ENCODE results near the gene SIN3A.
"Not testable (repeated sequence)": the region's sequence is repeated elsewhere in the genome, so short reads cannot be mapped to it uniquely, and the experiment has no call there.

The SIN3A gene

DNA sequence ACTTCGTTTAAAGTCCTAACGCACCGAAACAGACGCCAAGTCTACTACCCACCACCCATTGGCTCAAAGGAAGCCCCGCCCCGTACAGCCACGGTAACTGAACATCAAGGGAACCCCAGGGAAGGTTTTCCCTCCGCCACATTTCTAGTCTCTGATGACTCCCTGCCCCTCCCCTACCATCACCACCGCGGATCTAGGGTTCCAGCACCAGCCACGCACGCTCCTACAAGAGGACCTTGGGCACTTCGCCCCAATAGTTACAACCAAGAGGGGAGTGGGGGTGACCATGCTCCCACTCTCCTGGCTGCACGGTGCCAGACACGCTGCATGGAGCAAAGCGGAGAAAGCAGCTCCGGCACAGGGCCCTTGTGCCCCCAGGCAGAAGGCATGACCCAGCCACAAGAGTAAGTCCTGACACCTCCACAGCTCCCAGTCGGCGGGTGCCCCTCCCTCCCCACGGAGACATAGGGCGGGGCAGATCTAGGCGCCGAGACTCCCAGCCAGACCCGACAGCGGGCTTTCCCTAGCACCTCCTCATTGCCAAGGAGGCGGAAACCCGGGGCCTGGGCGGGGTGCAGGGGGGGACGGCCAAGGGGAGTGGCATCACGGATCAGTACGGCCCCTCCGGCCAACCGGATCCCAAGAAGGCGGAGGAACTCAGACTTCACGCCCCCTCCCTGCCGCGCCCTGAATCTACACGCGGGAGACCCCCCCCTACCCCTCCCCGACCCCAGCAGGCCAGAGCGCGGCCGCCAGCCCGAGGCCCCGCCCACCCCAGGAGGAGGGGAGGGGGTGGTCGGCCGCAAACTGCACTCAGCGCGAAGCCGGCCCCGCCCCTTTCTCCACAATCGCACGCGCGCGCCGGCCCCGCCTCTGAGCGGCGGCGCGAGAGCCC, 936 bp downstream of the SIN3A start:
- peak; percentile 87 for DNase-seq

DNA sequence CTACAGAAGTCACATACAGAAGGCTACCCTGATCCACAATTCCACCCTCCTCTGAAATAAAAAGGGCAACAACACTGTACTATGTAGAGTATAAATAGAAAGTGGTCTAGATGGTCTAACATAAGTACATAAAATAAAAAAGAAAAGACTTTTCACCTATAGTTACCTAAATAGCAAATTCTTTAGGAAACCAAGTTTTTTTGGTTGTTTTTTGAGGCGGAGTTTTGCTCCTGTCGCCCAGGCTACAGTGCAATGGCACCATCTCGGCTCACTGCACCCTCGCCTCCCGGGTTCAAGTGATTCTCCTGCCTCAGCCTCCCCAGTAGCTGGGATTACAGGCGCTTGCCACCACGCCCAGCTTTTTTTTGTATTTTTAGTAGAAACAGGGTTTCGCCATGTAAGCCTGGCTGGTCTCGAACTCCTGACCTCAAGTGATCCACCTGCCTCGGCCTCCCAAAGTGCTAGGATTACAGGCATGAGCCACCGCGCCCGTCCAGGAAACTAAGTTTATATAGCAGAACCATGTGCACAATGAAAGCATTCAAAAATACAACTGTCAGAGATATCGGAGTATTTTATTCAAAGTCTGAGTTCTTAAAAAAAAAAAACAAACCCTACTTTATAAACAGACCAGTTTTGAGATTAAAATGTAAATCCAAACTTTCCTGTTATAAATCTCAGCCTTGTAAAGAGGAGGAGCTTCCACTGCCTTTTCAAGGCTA, 1.7 kb downstream of the SIN3A start:
- DNase-seq = no peak

DNA sequence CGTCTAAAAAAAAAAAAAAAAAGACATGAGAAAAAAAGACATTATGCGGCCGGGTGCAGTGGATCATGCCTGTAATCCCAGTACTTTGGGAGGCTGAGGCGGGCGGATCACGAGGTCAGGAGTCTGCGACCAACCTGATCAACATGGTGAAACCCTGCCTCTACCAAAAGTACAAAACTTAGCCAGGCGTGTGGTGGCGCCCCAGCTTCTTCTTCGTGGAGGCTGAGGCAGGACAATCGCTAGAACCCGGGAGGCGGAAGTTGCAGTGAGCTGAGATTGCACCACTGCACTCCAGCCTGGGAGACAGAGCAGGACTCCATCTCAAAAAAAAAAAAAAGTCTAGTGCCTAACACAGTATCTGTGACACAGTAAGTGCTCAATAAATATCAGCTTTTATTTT, 3.3 kb downstream of the SIN3A start:
- DNase-seq = not testable (repeated sequence)

DNA sequence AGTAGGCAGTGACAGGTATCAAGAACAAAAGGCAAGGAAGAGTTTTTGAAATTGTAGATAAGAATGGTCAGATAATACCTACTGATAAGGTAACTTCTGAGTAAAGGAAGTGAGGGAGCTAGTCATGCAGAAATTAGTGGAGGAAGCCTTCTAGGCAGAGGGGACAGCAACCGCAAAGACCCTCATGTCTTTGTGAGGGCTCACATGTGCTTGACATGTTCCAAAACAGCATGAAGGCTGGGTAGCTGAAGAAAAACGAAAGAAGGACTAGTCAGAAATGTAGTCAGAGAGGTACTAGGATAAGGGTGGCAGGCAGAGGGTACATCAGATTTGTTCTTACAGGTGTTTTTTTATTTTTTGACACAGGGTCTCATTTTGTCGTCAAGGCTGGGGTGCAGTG, 5.3 kb downstream of the SIN3A start:
- no peak for DNase-seq

DNA sequence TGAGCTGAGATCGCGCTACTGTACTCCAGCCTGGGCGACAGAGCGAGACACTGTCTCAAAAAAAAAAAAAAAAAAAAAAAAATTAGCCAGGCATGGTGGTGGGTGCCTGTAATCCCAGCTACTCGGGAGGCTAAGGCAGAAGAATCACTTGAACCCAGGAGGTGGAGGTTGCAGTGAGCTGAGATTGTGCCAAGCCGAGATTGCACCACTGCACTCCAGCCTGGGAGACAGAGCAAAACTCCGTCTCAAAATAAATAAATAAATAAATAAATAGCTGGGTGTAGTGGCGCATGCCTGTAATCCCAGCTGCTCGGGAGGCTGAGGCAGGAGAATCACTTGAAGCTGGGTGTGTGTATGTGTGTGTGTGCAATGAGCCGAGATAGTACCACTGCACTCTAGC, 6.2 kb downstream of the SIN3A start:
- DNase-seq = not testable (repeated sequence)

DNA sequence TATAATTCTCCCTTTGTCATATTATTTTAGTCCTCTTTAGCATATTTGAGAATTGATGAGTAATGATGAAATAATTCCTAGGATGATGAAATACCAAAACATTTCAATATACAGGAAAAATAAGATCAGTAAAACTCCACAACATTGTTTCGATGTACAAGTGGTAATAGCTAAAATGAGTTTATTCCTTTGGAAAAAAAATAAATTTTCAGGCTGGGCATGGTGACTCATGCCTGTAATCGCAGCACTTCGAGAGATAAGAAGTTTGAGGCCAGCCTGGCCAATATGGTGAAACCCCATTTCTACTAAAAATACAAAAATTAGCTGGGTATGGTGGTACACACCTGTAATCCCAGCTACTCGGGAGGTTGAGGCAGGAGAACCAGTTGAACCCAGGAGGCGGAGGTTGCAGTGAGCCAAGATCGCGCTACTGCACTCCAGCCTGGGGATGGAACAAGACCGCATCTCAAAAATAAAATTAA, 7.5 kb downstream of the SIN3A start:
- DNase-seq = not testable (repeated sequence)

DNA sequence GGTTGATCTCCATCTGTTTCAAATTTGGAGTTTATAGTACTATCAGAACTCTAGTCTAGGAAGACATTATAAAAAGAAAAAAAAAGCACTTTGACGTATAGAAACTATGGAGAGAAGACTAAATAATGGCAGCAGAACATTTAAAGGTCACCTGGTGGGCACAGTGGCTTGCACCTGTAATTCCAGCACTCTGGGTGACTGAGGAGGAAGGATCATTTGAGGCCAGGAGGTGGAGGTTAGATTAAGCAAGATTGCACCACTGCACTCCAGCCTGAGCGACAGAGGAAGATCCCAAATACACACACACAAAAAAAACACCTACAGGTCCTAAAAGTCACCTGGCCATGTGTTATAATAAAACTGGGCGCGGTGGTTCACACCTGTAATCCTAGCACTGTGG, 13.8 kb downstream of the SIN3A start:
- DNase-seq = no peak

DNA sequence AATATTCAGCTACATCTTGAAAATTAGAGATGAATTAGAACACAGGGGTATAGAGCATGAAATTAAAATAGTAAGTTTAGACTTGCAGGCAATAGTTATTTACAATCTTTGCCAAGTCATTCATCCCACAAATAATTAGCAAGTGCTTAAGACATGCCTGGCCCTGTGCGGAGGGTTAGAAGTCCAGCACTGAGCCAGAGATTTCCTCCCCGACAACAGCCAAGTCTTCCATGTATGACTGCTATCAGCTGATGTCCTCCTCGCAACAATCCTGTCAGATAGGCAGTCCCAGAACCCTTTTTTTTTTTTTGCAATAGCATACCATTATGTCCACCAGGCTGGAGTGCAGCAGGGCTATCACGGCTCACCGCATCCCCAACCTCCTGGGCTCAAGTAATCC, 14.6 kb downstream of the SIN3A start:
- DNase-seq = no peak

DNA sequence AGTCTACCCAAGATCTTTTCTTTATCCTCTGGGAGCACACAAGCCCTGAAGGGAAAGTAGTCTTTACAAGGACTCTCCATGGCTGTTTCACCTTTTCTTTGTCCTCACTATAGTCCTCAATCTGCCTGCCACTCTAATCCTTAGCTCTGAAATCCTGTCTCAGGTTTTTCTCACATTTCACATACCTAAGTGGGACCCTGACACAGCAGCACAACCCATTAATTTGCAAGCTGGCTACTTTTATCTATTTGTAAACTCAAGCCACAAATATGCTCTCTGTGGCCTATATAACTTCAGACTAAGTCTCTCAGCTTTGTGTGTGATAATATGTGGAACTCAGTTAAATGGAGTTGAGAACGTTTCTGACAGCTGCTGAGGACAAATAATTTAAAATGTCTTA, 19.8 kb downstream of the SIN3A start:
- no peak for DNase-seq

DNA sequence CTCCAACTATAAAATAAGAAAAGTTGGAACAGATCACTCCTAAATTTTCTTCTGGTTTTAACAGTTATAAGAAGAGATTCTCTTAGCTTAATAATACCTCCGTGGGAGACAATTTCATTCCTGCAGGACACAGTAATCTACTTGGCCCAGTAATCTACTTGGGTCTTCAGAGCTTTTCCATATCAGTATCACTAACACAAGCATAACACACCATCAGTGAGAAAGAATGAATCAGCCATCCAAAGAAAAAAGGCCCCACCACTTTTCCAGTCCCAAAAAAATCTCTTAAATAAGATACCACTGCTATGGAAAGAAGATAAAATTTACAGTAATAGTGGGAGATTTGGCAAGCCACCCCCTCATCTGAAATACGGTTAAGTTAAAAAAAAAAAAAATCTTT, 20.2 kb downstream of the SIN3A start:
- no peak for DNase-seq

DNA sequence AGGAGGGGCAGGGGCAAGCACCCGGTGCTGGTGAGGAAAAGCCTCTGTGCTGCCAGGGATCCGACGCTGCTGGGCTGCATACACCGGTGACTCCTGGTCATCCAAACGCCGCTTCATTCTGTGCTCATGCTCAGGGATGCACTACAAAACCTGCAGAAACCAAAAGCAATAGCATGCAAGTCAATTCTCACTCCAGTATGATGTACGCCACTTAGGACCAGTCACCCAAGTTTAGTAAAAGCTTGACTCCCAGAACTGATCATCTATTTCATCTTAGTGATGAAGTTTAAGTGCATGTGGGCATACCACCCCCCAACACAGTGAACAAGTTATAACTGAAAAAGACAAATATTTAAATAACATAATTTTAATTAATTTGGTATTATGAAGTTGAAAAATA, 21.2 kb downstream of the SIN3A start:
- no peak for DNase-seq

DNA sequence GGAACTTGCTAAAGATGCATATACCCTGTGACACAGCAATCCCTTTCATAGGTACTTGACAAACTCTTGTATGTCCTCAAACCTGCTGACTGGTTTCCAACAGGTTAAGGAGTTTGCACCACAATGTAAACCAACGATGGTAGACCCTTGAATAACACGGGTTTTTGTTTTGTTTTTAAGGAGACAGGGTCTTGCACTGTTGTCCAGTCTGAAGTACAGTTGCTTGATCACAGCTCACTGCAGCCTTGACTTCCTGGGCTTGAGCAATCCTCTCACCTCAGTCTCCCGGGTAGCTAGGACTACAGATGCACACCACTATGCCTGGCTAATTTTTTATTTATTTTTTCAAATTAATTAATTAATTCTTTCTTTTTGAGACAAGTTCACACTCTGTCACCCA, 23.3 kb downstream of the SIN3A start:
- no peak for DNase-seq

DNA sequence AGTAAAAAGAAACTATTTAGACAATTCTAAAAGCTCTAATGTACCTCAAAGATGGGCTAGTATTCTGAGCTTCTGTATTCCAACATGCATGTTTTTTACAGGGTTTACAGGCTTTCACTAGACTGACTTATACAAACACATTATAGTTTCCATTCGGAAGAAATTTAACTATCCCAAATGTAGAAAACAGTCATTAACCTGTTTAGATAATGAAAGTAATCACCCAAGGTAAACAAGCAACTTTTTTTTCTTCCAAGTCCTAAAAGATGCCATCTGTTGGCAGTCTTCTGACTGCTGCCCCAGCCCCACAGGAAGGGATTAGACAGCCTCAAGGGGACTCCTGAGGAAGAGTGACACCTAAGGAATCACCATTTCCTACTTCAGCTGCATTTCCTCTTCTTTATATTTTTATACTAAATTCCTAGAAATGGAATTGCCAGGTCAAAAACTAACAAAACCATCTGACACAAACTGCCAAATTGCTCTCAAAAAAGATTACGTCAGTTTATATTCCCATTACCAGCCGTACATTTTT, 25.5 kb downstream of the SIN3A start:
- no peak for DNase-seq

DNA sequence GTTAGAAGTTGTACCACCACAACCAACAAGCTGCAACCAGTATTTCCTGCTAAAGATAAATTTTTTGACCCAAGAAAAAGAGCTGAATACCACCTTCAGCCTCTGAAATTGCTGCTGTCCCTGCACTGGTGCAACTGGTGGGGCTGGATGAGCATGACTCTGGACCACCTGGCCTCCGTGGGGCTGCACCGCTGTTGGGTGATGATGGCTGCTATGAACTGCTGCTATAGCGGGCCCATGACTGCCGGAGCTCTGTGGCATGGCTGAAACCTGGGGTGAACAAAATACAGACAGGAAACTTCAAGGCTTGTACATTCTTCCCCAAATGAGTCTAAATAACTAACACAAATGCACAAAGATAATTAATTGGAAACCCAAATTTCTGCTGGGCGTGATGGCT, 28.9 kb downstream of the SIN3A start:
- DNase-seq = no peak

DNA sequence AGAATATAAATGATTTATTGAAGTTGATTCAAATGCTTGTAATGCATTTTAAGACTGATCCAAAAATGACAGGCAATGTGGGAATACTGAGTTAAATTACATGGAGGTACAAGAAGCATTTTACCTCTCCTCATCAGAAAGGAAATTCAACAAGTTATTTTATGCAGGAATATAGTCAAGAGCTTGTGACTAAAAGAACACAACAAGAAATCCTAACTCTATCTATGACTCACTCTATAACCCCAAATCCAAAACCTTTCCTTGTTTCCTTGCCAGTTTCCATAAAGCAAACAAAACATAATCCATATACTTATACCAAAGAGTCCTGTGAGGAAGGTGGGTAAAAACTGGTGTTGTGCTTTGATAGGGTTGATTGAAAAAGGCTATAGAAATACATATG, 30.8 kb downstream of the SIN3A start:
- no peak for DNase-seq

DNA sequence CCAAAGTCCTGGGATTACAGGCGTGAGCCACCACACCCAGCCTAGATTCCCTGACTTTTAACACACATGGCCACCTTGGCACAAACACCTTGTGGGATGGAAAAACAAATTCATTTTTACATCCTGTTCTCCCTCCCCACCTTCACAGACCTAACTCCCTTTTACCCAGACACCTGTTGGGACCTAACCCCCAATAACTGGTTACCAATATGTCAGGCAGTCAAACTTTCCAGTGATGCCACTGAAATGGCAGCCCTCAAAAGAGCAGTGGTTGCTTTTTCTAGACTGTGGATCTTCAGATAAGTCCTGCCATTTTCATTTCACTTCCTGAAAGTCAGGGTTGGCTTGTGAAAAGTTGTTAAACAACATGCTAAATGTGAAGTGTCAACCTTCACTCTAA, 34.9 kb downstream of the SIN3A start:
- no peak for DNase-seq

DNA sequence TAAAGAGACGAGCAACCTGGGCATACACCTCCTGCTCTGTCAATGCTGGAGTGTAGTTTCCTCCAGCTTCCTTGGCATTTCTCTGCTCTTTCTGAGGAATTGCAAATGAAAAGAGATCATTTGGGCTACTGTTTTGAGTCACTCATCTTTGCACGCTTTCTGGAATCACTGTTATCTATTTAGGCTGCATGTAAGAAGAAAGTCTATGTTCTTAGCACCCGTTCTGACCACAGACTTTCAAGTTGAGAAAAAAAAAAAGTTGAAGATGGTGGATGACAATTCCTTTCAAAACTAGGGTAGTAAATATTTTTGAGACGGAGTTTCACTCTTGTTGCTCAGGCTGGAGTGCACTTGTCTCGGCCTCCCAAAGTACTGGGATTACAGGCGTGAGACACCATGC, 41.3 kb downstream of the SIN3A start:
- no peak for DNase-seq

DNA sequence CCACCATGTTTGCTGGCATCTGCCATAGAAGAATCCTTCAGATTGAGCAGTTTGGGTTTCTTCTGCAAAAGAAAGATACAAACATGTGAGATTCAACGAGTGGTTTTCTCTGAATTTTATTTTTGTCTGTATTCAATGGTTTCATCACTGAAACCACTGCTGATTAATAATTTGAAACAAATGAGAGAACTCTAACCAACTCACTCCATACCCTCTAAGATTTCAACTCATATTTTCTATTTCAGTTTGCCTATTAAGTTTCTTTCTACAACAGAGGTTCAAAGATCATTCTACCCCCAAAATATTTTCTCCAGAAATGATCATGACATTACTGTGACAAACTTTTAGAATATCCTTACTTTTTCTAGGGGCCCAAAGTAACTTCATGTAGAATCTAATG, 44.4 kb downstream of the SIN3A start:
- no peak for DNase-seq

DNA sequence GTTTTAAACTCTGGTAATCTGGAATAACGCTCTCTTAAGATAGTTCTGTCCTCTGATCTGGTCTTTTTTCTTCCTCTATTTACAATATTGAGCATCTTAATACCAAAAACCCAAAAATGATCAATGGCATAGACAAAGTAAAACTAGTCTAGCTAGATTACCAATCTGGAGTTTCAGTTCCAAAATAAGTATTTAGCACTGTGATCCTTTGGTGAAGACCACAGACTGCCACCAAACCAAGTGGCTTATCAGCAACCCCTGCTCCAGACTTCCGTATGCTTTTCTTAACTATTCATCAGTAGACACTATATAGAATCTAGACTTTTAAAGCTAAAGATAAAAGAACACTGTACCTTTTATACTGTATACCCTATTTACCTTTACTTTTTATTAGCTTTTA, 47.6 kb downstream of the SIN3A start:
- no peak for DNase-seq

DNA sequence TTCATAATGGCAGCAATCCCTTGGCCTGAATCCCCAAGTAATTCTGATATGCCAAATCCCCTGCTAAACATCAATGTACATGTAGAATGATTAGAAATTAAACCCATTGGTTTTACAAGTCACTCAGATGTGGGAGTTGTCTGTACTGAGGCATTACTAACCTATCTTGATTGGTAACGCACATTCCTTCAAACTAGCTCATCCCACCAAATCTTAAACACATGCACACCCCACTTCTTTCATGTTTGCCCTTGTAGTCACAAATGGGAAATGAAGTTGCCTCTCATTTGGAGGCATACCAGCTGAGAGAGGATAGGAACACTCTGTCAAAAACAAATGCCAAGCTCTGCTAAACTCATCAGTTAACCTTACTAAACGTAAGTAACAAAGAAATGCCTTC, 54.0 kb downstream of the SIN3A start:
- no peak for DNase-seq

DNA sequence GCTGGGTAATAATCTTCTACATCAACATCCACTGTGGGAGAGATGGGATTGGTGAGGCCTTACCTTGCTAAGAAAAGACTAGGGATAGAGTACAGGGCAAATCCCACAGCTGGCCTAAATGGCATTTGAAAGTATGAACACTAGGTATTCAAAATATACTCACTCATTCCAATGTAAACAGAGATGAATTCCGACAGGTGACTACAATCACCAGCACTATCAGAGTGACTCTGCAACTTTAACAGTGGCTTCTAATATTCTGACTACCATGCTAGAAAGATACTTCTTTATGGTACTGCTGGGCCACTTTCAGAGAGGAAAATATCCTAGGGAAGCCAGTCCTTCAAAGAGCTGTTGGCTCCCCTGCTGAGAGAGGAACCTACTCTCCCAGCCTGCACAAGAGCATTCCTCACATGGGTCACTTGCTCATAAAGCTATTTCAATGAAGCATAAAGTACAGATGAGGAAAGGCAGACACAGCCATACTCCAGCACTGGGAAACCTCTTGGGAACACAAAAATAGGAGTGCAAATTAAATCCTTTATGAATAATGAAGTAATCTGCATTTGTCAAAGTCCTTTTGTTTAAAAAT, 61.6 kb downstream of the SIN3A start:
- DNase-seq = no peak

DNA sequence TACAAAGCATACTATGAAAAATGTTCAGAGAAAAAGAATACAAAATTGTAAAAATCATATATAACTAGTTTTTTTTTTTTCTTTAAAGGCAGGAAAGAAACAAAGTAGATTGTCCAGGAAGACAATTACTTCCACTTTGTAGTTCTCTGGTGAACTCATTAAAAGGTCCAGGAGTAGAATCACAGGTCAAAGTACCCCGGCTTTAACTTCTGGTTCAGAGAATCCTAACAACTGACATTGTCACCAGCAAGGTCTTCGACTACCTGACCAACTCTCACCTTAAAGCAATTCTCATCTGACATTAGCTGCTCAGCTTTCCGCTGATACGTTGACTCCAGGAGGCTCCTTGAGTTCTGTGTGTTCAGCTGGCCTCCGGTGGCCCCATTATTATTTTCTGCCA, 67.5 kb downstream of the SIN3A start:
- DNase-seq = not testable (repeated sequence)

DNA sequence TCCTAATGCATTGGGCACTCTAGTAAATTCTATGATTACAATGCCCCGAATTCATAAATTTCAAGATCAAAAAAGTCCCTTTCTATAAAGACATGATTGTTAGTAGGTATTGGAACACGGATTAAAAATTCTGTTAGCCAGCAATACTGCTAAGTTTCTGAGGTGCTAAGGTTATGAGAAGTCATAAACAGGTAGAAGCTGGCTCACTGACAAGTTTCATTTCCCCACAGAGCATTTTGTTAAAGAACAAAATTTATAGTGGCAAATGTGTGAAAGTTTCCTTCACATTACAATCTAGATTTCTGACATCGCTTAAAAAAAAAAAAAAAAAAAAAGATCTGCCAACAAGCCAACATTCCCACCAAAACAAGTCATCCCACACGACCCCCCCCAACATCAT, 70.7 kb downstream of the SIN3A start:
- no peak for DNase-seq

Measured in KG1 (cell line).